GM23338 (cell line): ENCODE data around the gene RBM19. TPM values are rescaled to one million over a fixed set of nuclear protein-coding genes. Genes with fewer than 3 reads are reported as not detected.

Source experiments
- ATAC-seq: fragments of 200-7000 bp; cut with Tn5 transposase; 3 replicates; pipeline ENCODE4 v1.9.1; 2020
- DNase-seq: peaks from one replicate; pipeline ENCODE4 v3.0.0-alpha.2; 2015; ENCODE audit warnings: low spot score
- H2AFZ ChIP-seq: fragments of 200-600 bp; sonication (generic); 2 replicates; pipeline ENCODE4 v1.8.0; 2016; ENCODE audit warnings: antibody characterized with exemption, mild to moderate bottlenecking, moderate library complexity
- H3F3A ChIP-seq: fragments of 200-600 bp; sonication (generic); replicated peaks from 2 replicates; pipeline ENCODE4 v1.8.0; 2017; ENCODE audit warnings: antibody characterized with exemption, mixed run types, low read depth
- H3K27ac ChIP-seq: fragments of 200-600 bp; sonication (generic); 2 replicates; pipeline ENCODE4 v1.6.1; 2016; ENCODE audit warnings: low read depth
- H3K27me3 ChIP-seq: fragments of 200-600 bp; sonication (generic); 2 replicates; pipeline ENCODE4 v1.8.0; 2016; ENCODE audit warnings: mild to moderate bottlenecking, mixed run types, moderate library complexity; ENCODE audit not compliant: insufficient read depth
- H3K36me3 ChIP-seq: fragments of 200-600 bp; sonication (generic); 2 replicates; pipeline ENCODE4 v1.8.0; 2016; ENCODE audit warnings: mild to moderate bottlenecking; ENCODE audit not compliant: insufficient read depth
- H3K4me1 ChIP-seq: fragments of 200-600 bp; sonication (generic); 2 replicates; pipeline ENCODE4 v1.8.0; 2016; ENCODE audit warnings: mild to moderate bottlenecking, moderate library complexity; ENCODE audit not compliant: insufficient read depth
- H3K4me2 ChIP-seq: fragments of 200-600 bp; sonication (generic); 2 replicates; pipeline ENCODE4 v1.7.1; 2017; ENCODE audit warnings: mixed run types
- H3K4me3 ChIP-seq: fragments of 200-600 bp; sonication (generic); 2 replicates; pipeline ENCODE4 v1.6.1; 2016; ENCODE audit warnings: mixed run types
- H3K79me2 ChIP-seq: fragments of 200-600 bp; sonication (generic); replicated peaks from 2 replicates; pipeline ENCODE4 v1.8.0; 2017; ENCODE audit warnings: mild to moderate bottlenecking; ENCODE audit not compliant: insufficient read depth
- H3K9me2 ChIP-seq: fragments of 200-600 bp; sonication (generic); 2 replicates; pipeline ENCODE4 v1.8.0; 2017; ENCODE audit not compliant: insufficient read depth
- H4K20me1 ChIP-seq: fragments of 200-600 bp; sonication (generic); replicated peaks from 2 replicates; pipeline ENCODE4 v1.8.0; 2017; ENCODE audit warnings: mild to moderate bottlenecking; ENCODE audit not compliant: insufficient read depth
- H3K27ac Mint-ChIP-seq: 2 replicates; pipeline ENCODE4 v1.8.0; 2020; ENCODE audit warnings: inconsistent platforms, mild to moderate bottlenecking, moderate library complexity, mixed read lengths
- H3K27me3 Mint-ChIP-seq: 3 replicates; pipeline ENCODE4 v1.8.0; 2022; ENCODE audit warnings: low read depth, mild to moderate bottlenecking, moderate library complexity, mixed read lengths, inconsistent platforms; ENCODE audit not compliant: insufficient read depth, poor library complexity
- H3K36me3 Mint-ChIP-seq: 3 replicates; pipeline ENCODE4 v1.8.0; 2021; ENCODE audit warnings: low read depth, mild to moderate bottlenecking, inconsistent platforms, moderate library complexity, mixed read lengths
- H3K4me1 Mint-ChIP-seq: 3 replicates; pipeline ENCODE4 v1.8.0; 2020; ENCODE audit warnings: mild to moderate bottlenecking, inconsistent platforms, mixed read lengths
- H3K4me3 Mint-ChIP-seq: 3 replicates; pipeline ENCODE4 v1.8.0; 2021; ENCODE audit warnings: moderate library complexity, mild to moderate bottlenecking, inconsistent platforms, mixed read lengths
- H3K9me3 Mint-ChIP-seq: 3 replicates; pipeline ENCODE4 v1.8.0; 2020; ENCODE audit warnings: moderate library complexity, mild to moderate bottlenecking, inconsistent platforms, mixed read lengths
- CREB1 ChIP-seq: fragments of 250-450 bp; sonication (Bioruptor Pico); IDR thresholded peaks from 2 replicates; pipeline ENCODE4 v1.5.0; 2020; ENCODE audit warnings: low read depth, mild to moderate bottlenecking, moderate library complexity
- EZH2 ChIP-seq: fragments of 200-600 bp; sonication (generic); IDR thresholded peaks from one replicate; pipeline ENCODE4 v1.8.0; 2017; ENCODE audit warnings: antibody characterized with exemption, mild to moderate bottlenecking, low read depth; ENCODE audit not compliant: unreplicated experiment
- EZH2phosphoT487 ChIP-seq: fragments of 200-600 bp; sonication (generic); IDR thresholded peaks from one replicate; pipeline ENCODE4 v1.8.1; 2018; ENCODE audit warnings: antibody characterized with exemption; ENCODE audit not compliant: unreplicated experiment
- JUNB ChIP-seq: IDR thresholded peaks from one replicate; pipeline ENCODE4 v1.6.1; 2016; ENCODE audit warnings: antibody characterized with exemption; ENCODE audit not compliant: unreplicated experiment
- NANOG ChIP-seq: IDR thresholded peaks from 2 replicates; pipeline ENCODE4 v1.6.1; 2016; ENCODE audit warnings: antibody characterized with exemption, borderline replicate concordance
- POLR2AphosphoS5 ChIP-seq: IDR thresholded peaks from 2 replicates; pipeline ENCODE4 v1.6.1; 2016; ENCODE audit warnings: antibody characterized with exemption, low read depth
- STAT1 ChIP-seq: IDR thresholded peaks from one replicate; pipeline ENCODE4 v1.6.1; 2016; ENCODE audit warnings: antibody characterized with exemption; ENCODE audit not compliant: unreplicated experiment
- ZNF114 ChIP-seq: fragments of 250-450 bp; sonication (Bioruptor Pico); IDR thresholded peaks from 2 replicates; pipeline ENCODE4 v1.5.0; 2020; ENCODE audit warnings: mild to moderate bottlenecking, moderate library complexity
- ZNF331 ChIP-seq: fragments of 250-450 bp; sonication (Bioruptor Pico); IDR thresholded peaks from 2 replicates; pipeline ENCODE4 v1.5.0; 2020; ENCODE audit warnings: low read depth, mild to moderate bottlenecking, moderate library complexity
- polyA plus RNA-seq: library from polyadenylated mRNA; unstranded; fragments of >200 nt; fragmentation: Nextera tagmentation; extraction: Ambion mirVana; gene quantifications from 2 replicates; pipeline ENCODE4 v1.2.1, GENCODE V29; 2016
- total RNA-seq: library from RNA; depleted of rRNA; stranded (reverse); fragments of >200 nt; shearing (Covaris generic); gene quantifications from 2 replicates; pipeline ENCODE4 v1.2.3, GENCODE V29; 2014
- TF ChIP-seq, protein P1 (sequence below), 2 experiments: fragments of 200-600 bp in 1 of 2; sonication (generic) in 1 of 2; conservative IDR thresholded peaks; 2 replicates each; pipeline versions ENCODE4 v1.5.1 to v1.6.1; 2016 to 2017; ENCODE audit warnings: antibody characterized with exemption in 2 of 2, low read depth in 2 of 2, mild to moderate bottlenecking in 2 of 2, moderate library complexity in 1 of 2
- TF ChIP-seq, protein P2 (sequence below): IDR thresholded peaks from 2 replicates; pipeline ENCODE4 v1.6.1; 2016; ENCODE audit warnings: antibody characterized with exemption
- TF ChIP-seq, protein P3 (sequence below): fragments of 250-450 bp; sonication (Bioruptor Pico); IDR thresholded peaks from 2 replicates; pipeline ENCODE4 v1.5.0; 2020; ENCODE audit warnings: mild to moderate bottlenecking, moderate library complexity
- TF ChIP-seq, protein P4 (sequence below): IDR thresholded peaks from one replicate; pipeline ENCODE4 v1.6.1; 2018; ENCODE audit warnings: antibody characterized with exemption; ENCODE audit not compliant: unreplicated experiment

Gene RBM19
- total and polyA plus RNA-seq, 2 experiments from 2014 or later, result 43.4 to 56.7 TPM

DNA sequence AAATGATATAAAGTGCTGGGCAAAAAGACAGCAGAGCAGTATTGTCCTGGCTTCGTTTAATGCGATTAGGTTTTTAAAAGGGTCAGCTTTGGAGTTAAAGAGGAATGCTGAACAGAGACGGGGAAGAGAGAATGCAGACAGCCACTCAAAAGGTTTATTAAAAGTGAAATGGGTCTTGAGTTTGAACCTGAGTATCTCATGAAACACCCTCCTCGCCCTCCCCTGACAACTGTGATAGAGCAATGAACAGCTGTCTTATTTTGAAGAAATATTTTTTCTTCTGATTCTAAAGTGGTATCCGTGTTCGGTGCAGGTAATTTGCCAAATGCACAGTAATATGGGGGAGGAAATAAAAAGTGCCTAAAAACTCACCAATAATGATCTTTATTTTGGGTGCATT lies 73.6 kb downstream of the RBM19 start:
- H3K4me1 Mint-ChIP-seq, result peaks cover 25% of the 10 kb centered on the region
- Histone ChIP-seq H3K27ac (no peak overlapping the region), H3K36me3 (no peaks in the 10 kb centered on the region; the same call in 1 of the 2 replicates), H3K4me1 (peaks cover 11% of the 10 kb centered on the region), H3K4me3 (no peak overlapping the region), H3K9me2 (no peaks in the 10 kb centered on the region), H3K27me3 (no peaks in the 10 kb centered on the region), H3F3A (no peaks in the 10 kb centered on the region), H3K4me2 (no peak overlapping the region), H3K79me2 (no peaks in the 10 kb centered on the region), H2AFZ (no peak overlapping the region), H4K20me1 (no peaks in the 10 kb centered on the region; the same call in 1 of the 2 replicates)
- peaks cover 3% of the 10 kb centered on the region for H3K27me3 Mint-ChIP-seq
- ATAC-seq (no peak), DNase-seq (no peak)
- H3K36me3 Mint-ChIP-seq, result peaks cover 3% of the 10 kb centered on the region; the same call in 1 of the 3 replicates
- H3K9me3 Mint-ChIP-seq, result no peaks in the 10 kb centered on the region
- H3K27ac Mint-ChIP-seq, result no peak overlapping the region
- no peak overlapping the region for H3K4me3 Mint-ChIP-seq
- TF ChIP-seq, protein P1, sequence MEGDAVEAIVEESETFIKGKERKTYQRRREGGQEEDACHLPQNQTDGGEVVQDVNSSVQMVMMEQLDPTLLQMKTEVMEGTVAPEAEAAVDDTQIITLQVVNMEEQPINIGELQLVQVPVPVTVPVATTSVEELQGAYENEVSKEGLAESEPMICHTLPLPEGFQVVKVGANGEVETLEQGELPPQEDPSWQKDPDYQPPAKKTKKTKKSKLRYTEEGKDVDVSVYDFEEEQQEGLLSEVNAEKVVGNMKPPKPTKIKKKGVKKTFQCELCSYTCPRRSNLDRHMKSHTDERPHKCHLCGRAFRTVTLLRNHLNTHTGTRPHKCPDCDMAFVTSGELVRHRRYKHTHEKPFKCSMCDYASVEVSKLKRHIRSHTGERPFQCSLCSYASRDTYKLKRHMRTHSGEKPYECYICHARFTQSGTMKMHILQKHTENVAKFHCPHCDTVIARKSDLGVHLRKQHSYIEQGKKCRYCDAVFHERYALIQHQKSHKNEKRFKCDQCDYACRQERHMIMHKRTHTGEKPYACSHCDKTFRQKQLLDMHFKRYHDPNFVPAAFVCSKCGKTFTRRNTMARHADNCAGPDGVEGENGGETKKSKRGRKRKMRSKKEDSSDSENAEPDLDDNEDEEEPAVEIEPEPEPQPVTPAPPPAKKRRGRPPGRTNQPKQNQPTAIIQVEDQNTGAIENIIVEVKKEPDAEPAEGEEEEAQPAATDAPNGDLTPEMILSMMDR (conservative IDR thresholded peaks at IDR 0.05; ENCODE audit: low read depth in 2 of 2), result no peak
- TF ChIP-seq CREB1 (CRISPR knock-in tag) (no peak), STAT1 (no peak), EZH2phosphoT487 (no peak), NANOG (no peak), JUNB (no peak), ZNF331 (CRISPR knock-in tag) (no peak), ZNF114 (CRISPR knock-in tag) (no peak), EZH2 (no peak), POLR2AphosphoS5 (no peak)
- TF ChIP-seq, protein P2, sequence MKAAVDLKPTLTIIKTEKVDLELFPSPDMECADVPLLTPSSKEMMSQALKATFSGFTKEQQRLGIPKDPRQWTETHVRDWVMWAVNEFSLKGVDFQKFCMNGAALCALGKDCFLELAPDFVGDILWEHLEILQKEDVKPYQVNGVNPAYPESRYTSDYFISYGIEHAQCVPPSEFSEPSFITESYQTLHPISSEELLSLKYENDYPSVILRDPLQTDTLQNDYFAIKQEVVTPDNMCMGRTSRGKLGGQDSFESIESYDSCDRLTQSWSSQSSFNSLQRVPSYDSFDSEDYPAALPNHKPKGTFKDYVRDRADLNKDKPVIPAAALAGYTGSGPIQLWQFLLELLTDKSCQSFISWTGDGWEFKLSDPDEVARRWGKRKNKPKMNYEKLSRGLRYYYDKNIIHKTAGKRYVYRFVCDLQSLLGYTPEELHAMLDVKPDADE, result no peak
- TF ChIP-seq, protein P3, sequence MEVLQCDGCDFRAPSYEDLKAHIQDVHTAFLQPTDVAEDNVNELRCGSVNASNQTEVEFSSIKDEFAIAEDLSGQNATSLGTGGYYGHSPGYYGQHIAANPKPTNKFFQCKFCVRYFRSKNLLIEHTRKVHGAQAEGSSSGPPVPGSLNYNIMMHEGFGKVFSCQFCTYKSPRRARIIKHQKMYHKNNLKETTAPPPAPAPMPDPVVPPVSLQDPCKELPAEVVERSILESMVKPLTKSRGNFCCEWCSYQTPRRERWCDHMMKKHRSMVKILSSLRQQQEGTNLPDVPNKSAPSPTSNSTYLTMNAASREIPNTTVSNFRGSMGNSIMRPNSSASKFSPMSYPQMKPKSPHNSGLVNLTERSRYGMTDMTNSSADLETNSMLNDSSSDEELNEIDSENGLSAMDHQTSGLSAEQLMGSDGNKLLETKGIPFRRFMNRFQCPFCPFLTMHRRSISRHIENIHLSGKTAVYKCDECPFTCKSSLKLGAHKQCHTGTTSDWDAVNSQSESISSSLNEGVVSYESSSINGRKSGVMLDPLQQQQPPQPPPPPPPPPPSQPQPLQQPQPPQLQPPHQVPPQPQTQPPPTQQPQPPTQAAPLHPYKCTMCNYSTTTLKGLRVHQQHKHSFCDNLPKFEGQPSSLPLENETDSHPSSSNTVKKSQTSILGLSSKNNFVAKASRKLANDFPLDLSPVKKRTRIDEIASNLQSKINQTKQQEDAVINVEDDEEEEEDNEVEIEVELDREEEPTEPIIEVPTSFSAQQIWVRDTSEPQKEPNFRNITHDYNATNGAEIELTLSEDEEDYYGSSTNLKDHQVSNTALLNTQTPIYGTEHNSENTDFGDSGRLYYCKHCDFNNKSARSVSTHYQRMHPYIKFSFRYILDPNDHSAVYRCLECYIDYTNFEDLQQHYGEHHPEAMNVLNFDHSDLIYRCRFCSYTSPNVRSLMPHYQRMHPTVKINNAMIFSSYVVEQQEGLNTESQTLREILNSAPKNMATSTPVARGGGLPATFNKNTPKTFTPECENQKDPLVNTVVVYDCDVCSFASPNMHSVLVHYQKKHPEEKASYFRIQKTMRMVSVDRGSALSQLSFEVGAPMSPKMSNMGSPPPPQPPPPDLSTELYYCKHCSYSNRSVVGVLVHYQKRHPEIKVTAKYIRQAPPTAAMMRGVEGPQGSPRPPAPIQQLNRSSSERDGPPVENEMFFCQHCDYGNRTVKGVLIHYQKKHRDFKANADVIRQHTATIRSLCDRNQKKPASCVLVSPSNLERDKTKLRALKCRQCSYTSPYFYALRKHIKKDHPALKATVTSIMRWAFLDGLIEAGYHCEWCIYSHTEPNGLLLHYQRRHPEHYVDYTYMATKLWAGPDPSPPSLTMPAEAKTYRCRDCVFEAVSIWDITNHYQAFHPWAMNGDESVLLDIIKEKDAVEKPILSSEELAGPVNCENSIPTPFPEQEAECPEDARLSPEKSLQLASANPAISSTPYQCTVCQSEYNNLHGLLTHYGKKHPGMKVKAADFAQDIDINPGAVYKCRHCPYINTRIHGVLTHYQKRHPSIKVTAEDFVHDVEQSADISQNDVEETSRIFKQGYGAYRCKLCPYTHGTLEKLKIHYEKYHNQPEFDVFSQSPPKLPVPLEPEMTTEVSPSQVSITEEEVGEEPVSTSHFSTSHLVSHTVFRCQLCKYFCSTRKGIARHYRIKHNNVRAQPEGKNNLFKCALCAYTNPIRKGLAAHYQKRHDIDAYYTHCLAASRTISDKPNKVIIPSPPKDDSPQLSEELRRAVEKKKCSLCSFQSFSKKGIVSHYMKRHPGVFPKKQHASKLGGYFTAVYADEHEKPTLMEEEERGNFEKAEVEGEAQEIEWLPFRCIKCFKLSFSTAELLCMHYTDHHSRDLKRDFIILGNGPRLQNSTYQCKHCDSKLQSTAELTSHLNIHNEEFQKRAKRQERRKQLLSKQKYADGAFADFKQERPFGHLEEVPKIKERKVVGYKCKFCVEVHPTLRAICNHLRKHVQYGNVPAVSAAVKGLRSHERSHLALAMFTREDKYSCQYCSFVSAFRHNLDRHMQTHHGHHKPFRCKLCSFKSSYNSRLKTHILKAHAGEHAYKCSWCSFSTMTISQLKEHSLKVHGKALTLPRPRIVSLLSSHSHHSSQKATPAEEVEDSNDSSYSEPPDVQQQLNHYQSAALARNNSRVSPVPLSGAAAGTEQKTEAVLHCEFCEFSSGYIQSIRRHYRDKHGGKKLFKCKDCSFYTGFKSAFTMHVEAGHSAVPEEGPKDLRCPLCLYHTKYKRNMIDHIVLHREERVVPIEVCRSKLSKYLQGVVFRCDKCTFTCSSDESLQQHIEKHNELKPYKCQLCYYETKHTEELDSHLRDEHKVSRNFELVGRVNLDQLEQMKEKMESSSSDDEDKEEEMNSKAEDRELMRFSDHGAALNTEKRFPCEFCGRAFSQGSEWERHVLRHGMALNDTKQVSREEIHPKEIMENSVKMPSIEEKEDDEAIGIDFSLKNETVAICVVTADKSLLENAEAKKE (CRISPR knock-in tag), result no peak
- TF ChIP-seq, protein P4, sequence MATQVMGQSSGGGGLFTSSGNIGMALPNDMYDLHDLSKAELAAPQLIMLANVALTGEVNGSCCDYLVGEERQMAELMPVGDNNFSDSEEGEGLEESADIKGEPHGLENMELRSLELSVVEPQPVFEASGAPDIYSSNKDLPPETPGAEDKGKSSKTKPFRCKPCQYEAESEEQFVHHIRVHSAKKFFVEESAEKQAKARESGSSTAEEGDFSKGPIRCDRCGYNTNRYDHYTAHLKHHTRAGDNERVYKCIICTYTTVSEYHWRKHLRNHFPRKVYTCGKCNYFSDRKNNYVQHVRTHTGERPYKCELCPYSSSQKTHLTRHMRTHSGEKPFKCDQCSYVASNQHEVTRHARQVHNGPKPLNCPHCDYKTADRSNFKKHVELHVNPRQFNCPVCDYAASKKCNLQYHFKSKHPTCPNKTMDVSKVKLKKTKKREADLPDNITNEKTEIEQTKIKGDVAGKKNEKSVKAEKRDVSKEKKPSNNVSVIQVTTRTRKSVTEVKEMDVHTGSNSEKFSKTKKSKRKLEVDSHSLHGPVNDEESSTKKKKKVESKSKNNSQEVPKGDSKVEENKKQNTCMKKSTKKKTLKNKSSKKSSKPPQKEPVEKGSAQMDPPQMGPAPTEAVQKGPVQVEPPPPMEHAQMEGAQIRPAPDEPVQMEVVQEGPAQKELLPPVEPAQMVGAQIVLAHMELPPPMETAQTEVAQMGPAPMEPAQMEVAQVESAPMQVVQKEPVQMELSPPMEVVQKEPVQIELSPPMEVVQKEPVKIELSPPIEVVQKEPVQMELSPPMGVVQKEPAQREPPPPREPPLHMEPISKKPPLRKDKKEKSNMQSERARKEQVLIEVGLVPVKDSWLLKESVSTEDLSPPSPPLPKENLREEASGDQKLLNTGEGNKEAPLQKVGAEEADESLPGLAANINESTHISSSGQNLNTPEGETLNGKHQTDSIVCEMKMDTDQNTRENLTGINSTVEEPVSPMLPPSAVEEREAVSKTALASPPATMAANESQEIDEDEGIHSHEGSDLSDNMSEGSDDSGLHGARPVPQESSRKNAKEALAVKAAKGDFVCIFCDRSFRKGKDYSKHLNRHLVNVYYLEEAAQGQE, result no peak
